ENCODE results near the gene CSNK2A3.
"Not testable (repeated sequence)": the region's sequence is repeated elsewhere in the genome, so short reads cannot be mapped to it uniquely, and the experiment has no call there.

Gene CSNK2A3

GRCh38 chr11:11359611-11360010 lies 6.6 kb upstream of the CSNK2A3 start:
- Mint-ChIP-seq H3K9me3 (no peaks in the 10 kb centered on the region), H3K4me1 (no peaks in the 10 kb centered on the region), H3K27me3 (peaks cover 7% of the 10 kb centered on the region), H3K4me3 (no peak overlapping the region), H3K36me3 (no peaks in the 10 kb centered on the region), H3K27ac (no peak overlapping the region)

DNA sequence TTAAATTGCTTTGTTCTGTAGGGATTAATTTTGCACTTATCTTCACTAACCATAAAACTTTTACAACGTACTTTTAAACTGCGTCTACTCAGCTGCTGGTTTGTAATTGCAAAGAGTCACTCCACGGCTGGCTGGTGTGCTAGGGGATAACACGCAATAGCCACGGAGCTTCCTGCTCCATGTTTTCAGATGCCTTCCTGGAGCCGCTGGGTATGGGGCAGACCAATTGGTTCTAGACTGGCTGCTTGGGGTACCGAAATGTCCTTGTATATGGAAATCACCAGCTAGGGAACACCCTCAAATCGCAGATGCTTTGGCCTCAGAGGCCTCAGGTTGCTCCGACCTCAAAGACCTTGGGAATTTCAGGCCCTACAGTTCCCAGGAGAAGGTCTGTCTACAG lies 3.8 kb upstream of the CSNK2A3 start:
- H3K4me1 Mint-ChIP-seq = no peaks in the 10 kb centered on the region
- no peaks in the 10 kb centered on the region for H3K9me3 Mint-ChIP-seq
- H3K4me3 Mint-ChIP-seq = no peak overlapping the region
- H3K27me3 Mint-ChIP-seq = peaks cover 5% of the 10 kb centered on the region
- no peak overlapping the region for H3K27ac Mint-ChIP-seq
- no peaks in the 10 kb centered on the region for H3K36me3 Mint-ChIP-seq

- H3K27ac Mint-ChIP-seq, H3K9me3 Mint-ChIP-seq, H3K27me3 Mint-ChIP-seq, H3K36me3 Mint-ChIP-seq, H3K4me3 Mint-ChIP-seq, H3K4me1 Mint-ChIP-seq: not testable (repeated sequence)
Measured at GRCh38 chr11:11351851-11352250, 1.2 kb downstream of the CSNK2A3 start.

GRCh38 chr11:11351042-11351586 lies 1.9 kb downstream of the CSNK2A3 start:
- no peak overlapping the region for H3K4me3 Mint-ChIP-seq
- no peak overlapping the region for H3K27ac Mint-ChIP-seq
- no peaks in the 10 kb centered on the region for H3K27me3 Mint-ChIP-seq
- no peaks in the 10 kb centered on the region for H3K9me3 Mint-ChIP-seq
- H3K4me1 Mint-ChIP-seq = no peaks in the 10 kb centered on the region
- no peaks in the 10 kb centered on the region for H3K36me3 Mint-ChIP-seq

DNA sequence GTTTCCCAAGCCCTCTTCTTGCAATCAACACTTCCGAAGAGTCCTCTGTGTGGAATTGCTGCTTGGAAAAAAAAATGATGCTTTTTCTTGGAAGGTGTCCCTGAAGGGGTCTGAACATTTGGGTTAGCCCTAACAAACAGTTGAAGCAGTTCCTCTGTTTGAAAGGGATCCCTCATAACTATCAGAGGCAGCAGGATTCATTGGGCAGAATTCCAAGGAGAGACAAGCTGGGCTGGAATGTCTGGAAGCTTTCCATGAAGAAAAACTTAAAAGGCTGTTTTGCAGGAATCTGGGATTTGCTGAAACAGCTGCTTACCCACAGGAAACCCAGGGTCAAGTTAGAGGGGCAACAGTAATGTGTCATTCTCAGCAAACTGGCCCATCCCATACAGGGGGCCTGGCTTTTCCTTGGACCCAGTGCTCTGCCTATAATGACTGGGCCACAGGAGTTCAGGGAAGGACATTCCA lies 3.1 kb downstream of the CSNK2A3 start:
- no peaks in the 10 kb centered on the region for H3K9me3 Mint-ChIP-seq
- H3K27ac Mint-ChIP-seq = no peak overlapping the region
- no peaks in the 10 kb centered on the region for H3K27me3 Mint-ChIP-seq
- H3K36me3 Mint-ChIP-seq = no peaks in the 10 kb centered on the region
- H3K4me1 Mint-ChIP-seq = no peaks in the 10 kb centered on the region
- H3K4me3 Mint-ChIP-seq = no peak overlapping the region

GRCh38 chr11:11349106-11349825 lies 3.8 kb downstream of the CSNK2A3 start:
- no peaks in the 10 kb centered on the region for H3K9me3 Mint-ChIP-seq
- no peak overlapping the region for H3K27ac Mint-ChIP-seq
- no peaks in the 10 kb centered on the region for H3K4me1 Mint-ChIP-seq
- no peak overlapping the region for H3K4me3 Mint-ChIP-seq
- no peaks in the 10 kb centered on the region for H3K36me3 Mint-ChIP-seq
- H3K27me3 Mint-ChIP-seq = no peaks in the 10 kb centered on the region

DNA sequence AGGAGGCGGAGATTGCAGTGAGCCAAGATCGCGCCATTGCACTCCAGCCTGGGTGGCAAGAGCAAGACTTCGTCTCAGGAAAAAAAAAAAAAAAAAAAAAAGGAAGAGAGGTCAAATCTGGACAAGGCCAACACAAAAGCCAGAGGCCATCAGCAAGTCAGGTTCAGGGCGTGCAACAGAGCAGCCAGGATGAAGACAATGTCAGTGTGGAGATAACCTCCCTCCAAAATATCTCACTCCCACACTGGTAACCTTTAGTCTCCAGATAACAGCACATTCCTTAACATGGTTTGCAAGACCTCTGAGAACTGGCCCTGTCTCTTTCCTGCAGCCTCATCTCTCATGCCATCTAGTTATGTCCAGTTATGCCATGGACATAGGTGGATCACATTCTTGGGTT lies 4.7 kb downstream of the CSNK2A3 start:
- Mint-ChIP-seq H3K27ac (no peak overlapping the region), H3K9me3 (no peaks in the 10 kb centered on the region), H3K27me3 (no peaks in the 10 kb centered on the region), H3K4me3 (no peak overlapping the region), H3K36me3 (no peaks in the 10 kb centered on the region), H3K4me1 (no peaks in the 10 kb centered on the region)

GRCh38 chr11:11347592-11347991 lies 5.5 kb downstream of the CSNK2A3 start:
- no peak overlapping the region for H3K27ac Mint-ChIP-seq
- no peaks in the 10 kb centered on the region for H3K4me1 Mint-ChIP-seq
- H3K36me3 Mint-ChIP-seq = no peaks in the 10 kb centered on the region
- H3K27me3 Mint-ChIP-seq = no peaks in the 10 kb centered on the region
- no peak overlapping the region for H3K4me3 Mint-ChIP-seq
- no peaks in the 10 kb centered on the region for H3K9me3 Mint-ChIP-seq

DNA sequence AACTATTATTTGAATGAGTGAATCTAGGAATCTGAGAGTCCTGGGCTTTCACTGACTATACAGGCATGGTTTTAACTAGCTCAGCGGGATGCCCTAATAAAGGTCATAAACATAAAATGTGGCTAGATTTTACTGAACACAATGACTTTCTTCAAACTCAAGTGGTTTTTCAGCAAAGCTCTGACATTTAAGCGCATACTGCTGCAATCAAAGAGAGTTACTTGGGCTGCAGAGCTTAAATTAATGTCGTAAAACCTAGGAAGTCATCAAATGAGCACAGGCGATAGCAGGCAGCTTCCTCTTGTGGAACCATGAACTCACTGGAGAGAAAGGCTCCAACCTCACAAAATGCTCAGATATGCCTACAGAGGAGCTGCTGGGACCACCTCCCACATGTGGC lies 6.7 kb downstream of the CSNK2A3 start:
- Mint-ChIP-seq H3K27ac (no peak overlapping the region), H3K4me3 (no peak overlapping the region), H3K4me1 (no peaks in the 10 kb centered on the region), H3K36me3 (no peaks in the 10 kb centered on the region), H3K27me3 (no peaks in the 10 kb centered on the region), H3K9me3 (no peaks in the 10 kb centered on the region)

GRCh38 chr11:11345099-11345498 lies 8.0 kb downstream of the CSNK2A3 start:
- no peaks in the 10 kb centered on the region for H3K9me3 Mint-ChIP-seq

DNA sequence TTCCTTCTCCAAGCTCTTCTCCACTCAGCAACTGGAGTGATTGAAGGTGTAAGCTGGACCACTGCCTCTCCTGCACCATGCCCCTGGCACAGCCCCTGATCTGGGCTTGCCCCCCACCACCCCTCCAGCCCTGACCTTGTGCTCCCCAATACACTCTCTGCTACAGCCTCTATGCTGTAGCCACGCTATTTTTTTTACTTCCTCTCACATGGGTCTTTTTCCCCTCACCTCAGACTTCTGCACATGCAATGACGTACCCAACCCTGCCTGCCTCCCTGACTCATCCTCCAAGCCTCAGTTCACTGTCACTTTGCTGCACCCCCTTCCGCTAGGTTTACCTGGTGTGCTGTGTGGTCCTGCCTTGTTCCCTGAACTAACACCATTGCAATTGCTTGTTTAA lies 9.0 kb downstream of the CSNK2A3 start:
- H3K27me3 Mint-ChIP-seq = peaks cover 2% of the 10 kb centered on the region
- no peaks in the 10 kb centered on the region for H3K9me3 Mint-ChIP-seq
- no peak overlapping the region for H3K4me3 Mint-ChIP-seq
- no peak overlapping the region for H3K27ac Mint-ChIP-seq
- H3K4me1 Mint-ChIP-seq = no peaks in the 10 kb centered on the region
- H3K36me3 Mint-ChIP-seq = no peaks in the 10 kb centered on the region

More at GRCh38 chr11:11345099-11345498, 8.0 kb downstream of the CSNK2A3 start:
- H3K36me3 Mint-ChIP-seq = no peaks in the 10 kb centered on the region
- no peaks in the 10 kb centered on the region for H3K27me3 Mint-ChIP-seq
- H3K4me1 Mint-ChIP-seq = no peaks in the 10 kb centered on the region
- H3K4me3 Mint-ChIP-seq = no peak overlapping the region
- no peak overlapping the region for H3K27ac Mint-ChIP-seq

DNA sequence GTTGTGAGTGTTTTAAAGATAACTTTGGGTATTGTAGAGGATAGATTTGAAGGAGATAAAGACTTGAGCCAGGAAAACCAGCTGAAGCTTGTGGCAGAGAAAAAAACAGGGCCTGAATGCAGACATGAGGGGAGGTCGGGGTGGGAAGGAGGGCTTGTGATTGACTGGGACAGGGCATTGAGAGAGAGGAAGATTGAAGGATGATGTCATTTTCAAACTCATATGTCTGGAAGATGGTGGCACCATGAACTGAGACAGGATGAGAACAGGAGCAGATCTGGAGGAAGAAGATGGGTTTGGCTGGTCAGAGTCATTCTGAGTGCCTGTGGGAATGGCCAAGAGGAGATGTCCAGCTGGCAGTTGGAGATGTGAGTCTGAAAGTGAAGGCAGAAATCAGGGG lies 14.7 kb downstream of the CSNK2A3 start:
- Mint-ChIP-seq H3K4me3 (no peak overlapping the region), H3K27ac (no peak overlapping the region), H3K9me3 (no peaks in the 10 kb centered on the region), H3K36me3 (no peaks in the 10 kb centered on the region), H3K27me3 (peaks cover 2% of the 10 kb centered on the region), H3K4me1 (no peaks in the 10 kb centered on the region)

DNA sequence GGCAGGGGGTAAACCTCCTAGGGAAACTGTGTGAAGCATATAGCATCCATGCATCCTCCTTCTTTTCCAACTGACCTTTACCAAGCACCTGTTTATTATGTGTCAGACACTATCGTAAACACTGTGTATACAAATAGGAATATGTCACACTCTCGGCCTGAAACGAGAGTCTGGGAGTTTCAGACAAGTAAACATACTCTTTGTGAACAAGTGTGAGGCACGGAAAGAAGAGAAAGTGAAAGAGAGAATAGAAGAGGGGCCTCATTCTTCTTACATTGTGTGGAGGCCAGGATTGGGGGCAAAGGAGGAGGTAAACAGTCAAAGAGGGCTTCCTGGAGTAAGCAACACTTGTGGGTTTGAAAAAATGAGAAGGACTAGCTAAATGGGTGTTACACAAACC lies 16.4 kb downstream of the CSNK2A3 start:
- no peaks in the 10 kb centered on the region for H3K9me3 Mint-ChIP-seq
- no peaks in the 10 kb centered on the region for H3K4me1 Mint-ChIP-seq
- no peak overlapping the region for H3K27ac Mint-ChIP-seq
- H3K27me3 Mint-ChIP-seq = peaks cover 2% of the 10 kb centered on the region
- no peak overlapping the region for H3K4me3 Mint-ChIP-seq
- no peaks in the 10 kb centered on the region for H3K36me3 Mint-ChIP-seq

DNA sequence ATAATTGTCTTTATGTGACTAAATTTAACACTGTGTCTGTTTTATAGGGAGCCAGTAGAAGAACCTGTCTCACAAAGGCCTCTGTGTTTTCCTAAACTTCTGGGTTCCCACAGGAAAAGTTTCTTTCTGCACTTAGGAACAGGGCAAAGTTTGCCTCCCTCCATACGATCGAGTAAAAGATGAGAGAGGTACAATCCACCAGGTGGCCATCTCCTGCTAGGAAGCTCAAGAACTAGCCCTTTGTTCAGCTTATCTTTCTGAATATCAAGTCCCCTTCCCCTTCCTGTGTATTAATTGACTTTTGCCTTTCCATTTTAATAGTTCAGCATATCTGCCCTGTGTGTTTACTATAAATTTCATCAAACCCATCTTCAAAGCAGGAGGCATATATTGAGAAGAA lies 18.0 kb downstream of the CSNK2A3 start:
- H3K27me3 Mint-ChIP-seq = peaks cover 2% of the 10 kb centered on the region
- no peak overlapping the region for H3K27ac Mint-ChIP-seq
- no peaks in the 10 kb centered on the region for H3K36me3 Mint-ChIP-seq
- H3K4me1 Mint-ChIP-seq = no peaks in the 10 kb centered on the region
- no peak overlapping the region for H3K4me3 Mint-ChIP-seq
- no peaks in the 10 kb centered on the region for H3K9me3 Mint-ChIP-seq

DNA sequence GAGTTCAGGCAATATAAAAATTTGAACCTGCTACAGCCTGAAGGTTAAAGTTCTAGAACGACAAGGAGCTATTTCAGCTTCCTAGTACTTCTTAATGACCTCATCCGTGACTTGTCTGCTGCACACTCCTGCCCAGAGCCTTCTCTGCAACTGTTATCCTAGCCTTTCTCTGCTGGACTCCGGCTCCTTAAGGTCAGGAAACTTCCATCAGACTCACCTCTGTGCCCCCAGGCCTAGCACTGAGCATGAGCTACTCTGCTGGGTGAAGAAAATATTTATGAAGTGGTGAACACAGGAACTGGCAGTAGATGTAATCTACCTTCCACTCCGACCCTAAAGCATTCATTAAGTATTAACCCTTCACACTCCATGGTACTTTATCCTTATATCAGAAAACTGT lies 18.4 kb downstream of the CSNK2A3 start:
- no peaks in the 10 kb centered on the region for H3K9me3 Mint-ChIP-seq

GRCh38 chr11:11332141-11332710 lies 20.8 kb downstream of the CSNK2A3 start:
- no peak overlapping the region for H3K4me3 Mint-ChIP-seq
- no peaks in the 10 kb centered on the region for H3K9me3 Mint-ChIP-seq
- no peaks in the 10 kb centered on the region for H3K36me3 Mint-ChIP-seq
- H3K27ac Mint-ChIP-seq = no peak overlapping the region
- H3K27me3 Mint-ChIP-seq = no peaks in the 10 kb centered on the region
- no peaks in the 10 kb centered on the region for H3K4me1 Mint-ChIP-seq

More for the DNA sequence above, 18.4 kb downstream of the CSNK2A3 start:
- H3K27ac Mint-ChIP-seq = no peak overlapping the region
- H3K4me1 Mint-ChIP-seq = no peaks in the 10 kb centered on the region
- H3K4me3 Mint-ChIP-seq = no peak overlapping the region
- H3K36me3 Mint-ChIP-seq = no peaks in the 10 kb centered on the region
- peaks cover under 1% of the 10 kb centered on the region for H3K27me3 Mint-ChIP-seq

All from activated naive CD4-positive, alpha-beta T cell treated with anti-CD3 and anti-CD28 coated beads, Interleukin-2, amount 50 U/mL, for 24 hours (primary cell).